GM19239 (cell line): Measurements from ENCODE around the gene FARP1.

Experiments
- DNase-seq: peaks from one replicate; pipeline ENCODE4 v3.0.0; 2011; ENCODE audit warnings: low spot score; ENCODE audit not compliant: insufficient read length
- FAIRE-seq: peaks from 2 replicates; lab custom pipeline; 2011; peaks lifted over from hg19 to GRCh38; lab: Jason Lieb, UNC

Gene FARP1

GRCh38 chr13:98299235-98299965 is 156.5 kb downstream of the FARP1 start:
- no peak for DNase-seq
- FAIRE-seq: no peak

- FAIRE-seq (no peak), DNase-seq (no peak)
These were observed 157.1 kb downstream of the FARP1 start for GRCh38 chr13:98299966-98300350.

- FAIRE-seq: no peak
- DNase-seq: no peak
These were observed 158.2 kb downstream of the FARP1 start for GRCh38 chr13:98300956-98301641.

GRCh38 chr13:98301721-98302120 is 158.8 kb downstream of the FARP1 start:
- DNase-seq: no peak
- no peak for FAIRE-seq

- no peak for FAIRE-seq
- no peak for DNase-seq
These were observed 161.0 kb downstream of the FARP1 start for GRCh38 chr13:98303858-98304257.

- no peak for DNase-seq
- no peak for FAIRE-seq
These were observed 162.8 kb downstream of the FARP1 start for GRCh38 chr13:98305670-98306069.

- no peak for FAIRE-seq
- DNase-seq: no peak
These were observed 164.7 kb downstream of the FARP1 start for GRCh38 chr13:98307463-98308085.

- FAIRE-seq (no peak), DNase-seq (no peak)
These were observed 165.4 kb downstream of the FARP1 start for GRCh38 chr13:98308086-98308911.

- DNase-seq (no peak), FAIRE-seq (no peak)
These were observed 166.9 kb downstream of the FARP1 start for GRCh38 chr13:98309569-98310335.

GRCh38 chr13:98310485-98311199 is 167.7 kb downstream of the FARP1 start:
- DNase-seq (no peak), FAIRE-seq (no peak)

GRCh38 chr13:98311200-98311548 is 168.3 kb downstream of the FARP1 start:
- no peak for FAIRE-seq
- no peak for DNase-seq

- DNase-seq: no peak
- FAIRE-seq: no peak
These were observed 169.7 kb downstream of the FARP1 start for GRCh38 chr13:98312606-98313005.

GRCh38 chr13:98313023-98313921 is 170.4 kb downstream of the FARP1 start:
- DNase-seq: no peak
- FAIRE-seq: no peak

- DNase-seq (no peak), FAIRE-seq (no peak)
These were observed 171.0 kb downstream of the FARP1 start for GRCh38 chr13:98313922-98314292.

- no peak for DNase-seq
- FAIRE-seq: no peak
These were observed 172.6 kb downstream of the FARP1 start for GRCh38 chr13:98315466-98315865.

GRCh38 chr13:98315902-98316301 is 173.0 kb downstream of the FARP1 start:
- FAIRE-seq (no peak), DNase-seq (no peak)

- DNase-seq (no peak), FAIRE-seq (no peak)
These were observed 174.8 kb downstream of the FARP1 start for GRCh38 chr13:98317573-98318171.

GRCh38 chr13:98318263-98318878 is 175.5 kb downstream of the FARP1 start:
- FAIRE-seq (no peak), DNase-seq (no peak)
